Breast epithelium (tissue), 3 donors: ENCODE data around the gene KIF18A.

ENCODE experiments used
- CTCF ChIP-seq, 3 donors: fragments of 450-650 bp; IDR thresholded peaks; one replicate each; pipeline ENCODE4 v1.5.1; 2016 to 2017; ENCODE audit warnings: antibody characterized with exemption in 3 of 3, mild to moderate bottlenecking in 3 of 3, moderate library complexity in 3 of 3
- POLR2A ChIP-seq: fragments of 450-650 bp; IDR thresholded peaks from one replicate; pipeline ENCODE4 v1.6.1; 2016; ENCODE audit warnings: antibody characterized with exemption, mild to moderate bottlenecking, moderate library complexity
- POLR2AphosphoS5 ChIP-seq, 3 donors: sonication (generic); formaldehyde crosslinking; IDR thresholded peaks; one replicate each; pipeline ENCODE4 v1.6.1; 2017; ENCODE audit warnings: antibody characterized with exemption in 3 of 3

DNA sequence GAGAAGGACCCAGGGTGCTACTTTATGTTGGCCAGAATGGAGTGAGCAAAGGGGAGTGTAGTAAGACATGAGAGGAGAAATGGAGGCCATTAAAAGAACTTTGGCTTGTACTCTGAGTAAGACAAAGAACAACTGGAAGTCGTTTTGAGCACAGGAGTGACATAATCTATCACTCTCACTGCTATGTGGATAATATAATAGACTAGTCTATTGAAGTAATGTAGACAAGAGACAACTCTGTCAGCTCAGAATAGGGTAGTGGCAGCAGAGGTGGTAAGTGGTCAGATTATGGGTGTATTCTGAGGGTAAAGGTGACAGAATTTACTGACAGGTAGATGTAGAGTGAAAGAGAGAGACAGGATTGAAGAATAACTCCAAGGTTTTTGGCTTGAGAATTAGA, 8.2 kb downstream of the KIF18A start:
- TF ChIP-seq CTCF (IDR thresholded peaks at IDR 0.05), result no peak
- TF ChIP-seq POLR2AphosphoS5 (IDR thresholded peaks at IDR 0.05), result no peak
- TF ChIP-seq POLR2A, result no peak
